ENCODE measurements around the gene EYS.
A peak's percentile ranks its signal among the peaks of the same experiment; 100 is the strongest.
"Not testable (repeated sequence)": the region's sequence is repeated elsewhere in the genome, so short reads cannot be mapped to it uniquely, and the experiment has no call there.

Gene EYS

DNA sequence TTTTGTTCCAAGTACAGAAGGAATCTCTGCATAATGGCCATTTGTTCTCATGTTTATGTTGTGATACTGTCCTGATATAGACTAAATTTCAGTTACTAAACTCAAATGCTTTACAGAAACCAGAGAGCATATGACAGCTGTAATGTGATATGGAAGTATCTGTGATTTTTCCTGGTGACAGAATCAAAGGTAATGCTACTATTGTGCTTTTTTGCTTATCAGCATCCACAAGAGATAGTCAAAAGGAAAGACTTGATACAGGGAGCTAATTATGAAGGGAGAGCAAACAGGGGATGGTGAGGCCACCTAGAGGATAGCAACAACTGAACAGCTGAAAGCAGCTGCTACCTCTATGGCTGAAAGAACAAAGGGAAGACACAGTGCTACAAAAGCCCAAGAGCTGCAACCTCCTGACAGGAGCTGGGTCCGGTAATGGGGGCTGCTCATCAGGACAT is 1890.0 kb downstream of the EYS start:
- DNase-seq (ENCODE audit: low spot score): peak; percentile 20

- no peak for DNase-seq (ENCODE audit: low spot score)
These were observed 1890.5 kb downstream of the EYS start for GRCh38 chr6:63816401-63816981.

- DNase-seq (ENCODE audit: low spot score): peak; percentile 10
These were observed 1892.6 kb downstream of the EYS start for GRCh38 chr6:63814459-63814858.

- DNase-seq (ENCODE audit: low spot score): no peak
These were observed 1893.4 kb downstream of the EYS start for GRCh38 chr6:63813566-63814120.

GRCh38 chr6:63808576-63808975 is 1898.5 kb downstream of the EYS start:
- DNase-seq (ENCODE audit: low spot score): no peak

DNA sequence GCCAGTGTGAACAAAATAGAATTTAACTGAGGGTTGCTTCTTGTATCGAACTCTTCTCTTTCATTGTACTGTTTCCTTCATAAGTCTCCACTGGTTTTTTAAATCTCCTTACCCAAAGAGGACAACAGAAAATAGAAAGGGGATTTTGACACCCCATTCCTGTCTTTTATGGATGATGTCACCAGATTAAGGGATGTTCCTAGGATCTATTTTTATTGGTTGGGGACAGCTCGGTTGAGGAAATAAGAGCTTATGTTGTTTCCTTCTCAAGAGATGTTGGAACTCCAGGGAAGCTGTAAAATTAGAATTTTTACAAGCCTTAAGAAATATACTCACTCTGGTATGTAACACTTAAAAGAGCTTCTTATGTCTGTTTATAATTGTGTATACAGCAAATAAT is 1900.0 kb downstream of the EYS start:
- DNase-seq (ENCODE audit: low spot score): no peak

GRCh38 chr6:63806573-63806913 is 1900.5 kb downstream of the EYS start:
- no peak for DNase-seq (ENCODE audit: low spot score)

- DNase-seq (ENCODE audit: low spot score): peak; percentile 58
These were observed 1901.0 kb downstream of the EYS start for GRCh38 chr6:63805808-63806572.

DNA sequence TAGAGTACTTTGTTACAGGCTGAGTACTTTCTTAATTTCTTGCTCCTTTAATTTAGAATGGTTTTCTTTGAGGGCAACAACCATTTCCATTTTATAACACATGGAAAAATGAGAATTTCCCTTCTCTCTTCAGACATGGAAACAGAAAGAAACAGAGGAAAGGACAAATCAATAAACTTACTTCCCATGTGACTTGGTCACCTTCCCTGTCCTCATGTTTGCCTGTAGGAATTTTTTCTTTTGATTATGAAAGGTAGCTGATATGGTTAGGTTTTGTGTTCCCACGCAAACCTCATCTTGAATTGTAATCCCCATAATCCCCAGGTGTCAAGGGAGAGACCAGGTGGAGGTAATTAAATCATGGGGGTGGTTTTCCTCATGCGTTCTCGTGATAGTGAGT is 1901.7 kb downstream of the EYS start:
- DNase-seq (ENCODE audit: low spot score): no peak

GRCh38 chr6:63804381-63804956 is 1902.6 kb downstream of the EYS start:
- DNase-seq (ENCODE audit: low spot score): peak; percentile 66

DNA sequence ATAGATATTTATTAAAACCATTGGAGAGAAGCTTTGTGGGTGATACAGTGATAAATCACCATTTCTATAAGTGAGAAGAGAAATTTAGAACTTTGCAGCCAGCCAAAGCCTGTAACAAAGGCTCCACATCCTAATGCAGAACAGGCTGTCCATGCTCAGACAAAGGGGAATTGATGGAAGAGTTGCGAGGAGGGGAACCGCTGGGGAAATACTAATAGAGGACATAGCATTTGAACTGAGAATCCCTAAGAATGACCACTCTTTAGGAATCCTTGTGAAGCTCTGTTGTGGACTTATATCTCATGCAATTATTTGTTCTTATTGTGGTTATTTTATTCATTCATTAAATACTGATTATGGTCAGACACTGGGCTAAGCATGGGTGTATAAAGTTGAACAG is 1903.7 kb downstream of the EYS start:
- no peak for DNase-seq (ENCODE audit: low spot score)

- DNase-seq (ENCODE audit: low spot score): peak; percentile 10
These were observed 1904.3 kb downstream of the EYS start for GRCh38 chr6:63802606-63803206.

- DNase-seq (ENCODE audit: low spot score): not testable (repeated sequence)
These were observed 1906.6 kb downstream of the EYS start for GRCh38 chr6:63800386-63800785.

GRCh38 chr6:63799813-63800212 is 1907.2 kb downstream of the EYS start:
- no peak for DNase-seq (ENCODE audit: low spot score)

- DNase-seq (ENCODE audit: low spot score): no peak
These were observed 1907.7 kb downstream of the EYS start for GRCh38 chr6:63799313-63799712.

GRCh38 chr6:63798378-63798777 is 1908.6 kb downstream of the EYS start:
- no peak for DNase-seq (ENCODE audit: low spot score)

GRCh38 chr6:63797721-63798120 is 1909.3 kb downstream of the EYS start:
- no peak for DNase-seq (ENCODE audit: low spot score)

DNA sequence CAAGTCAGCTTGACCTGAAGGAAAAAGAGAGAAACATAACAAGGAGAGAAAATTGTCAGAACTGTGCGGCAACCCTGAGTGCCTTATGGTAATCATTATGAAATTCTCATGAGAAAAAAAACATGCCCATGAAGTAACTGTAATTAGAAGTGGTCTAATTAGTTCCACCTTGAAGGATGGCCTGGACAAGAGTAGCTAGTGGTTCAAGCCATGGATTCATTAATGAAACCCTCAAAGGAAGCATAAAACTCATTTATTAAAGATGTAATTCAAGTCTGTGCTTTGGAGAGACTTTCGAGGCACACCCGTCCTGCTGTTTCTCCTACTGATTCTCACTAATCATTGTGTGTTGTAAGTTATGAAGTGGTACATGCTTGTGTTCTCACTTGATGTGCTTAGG is 1911.2 kb downstream of the EYS start:
- no peak for DNase-seq (ENCODE audit: low spot score)

DNA sequence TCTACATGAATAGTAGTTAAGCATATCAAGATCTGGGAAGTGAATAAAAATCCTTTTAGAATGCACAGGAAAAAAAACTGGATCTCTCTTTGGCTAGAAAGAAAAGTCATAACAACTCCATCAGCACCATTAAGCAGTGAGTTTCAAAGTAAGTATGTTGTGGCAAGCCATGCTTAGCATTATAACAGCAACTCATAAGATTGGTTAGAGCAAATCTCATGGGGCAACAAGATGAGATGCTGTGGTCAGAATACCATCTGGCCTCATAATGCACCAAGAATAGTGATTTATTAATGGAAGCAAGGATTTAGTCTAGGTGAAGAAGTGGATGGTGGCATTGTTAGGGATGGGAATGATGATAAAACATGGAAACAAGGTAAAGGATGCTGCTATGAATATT is 1912.0 kb downstream of the EYS start:
- no peak for DNase-seq (ENCODE audit: low spot score)

GRCh38 chr6:63793465-63794137 is 1913.4 kb downstream of the EYS start:
- no peak for DNase-seq (ENCODE audit: low spot score)

DNA sequence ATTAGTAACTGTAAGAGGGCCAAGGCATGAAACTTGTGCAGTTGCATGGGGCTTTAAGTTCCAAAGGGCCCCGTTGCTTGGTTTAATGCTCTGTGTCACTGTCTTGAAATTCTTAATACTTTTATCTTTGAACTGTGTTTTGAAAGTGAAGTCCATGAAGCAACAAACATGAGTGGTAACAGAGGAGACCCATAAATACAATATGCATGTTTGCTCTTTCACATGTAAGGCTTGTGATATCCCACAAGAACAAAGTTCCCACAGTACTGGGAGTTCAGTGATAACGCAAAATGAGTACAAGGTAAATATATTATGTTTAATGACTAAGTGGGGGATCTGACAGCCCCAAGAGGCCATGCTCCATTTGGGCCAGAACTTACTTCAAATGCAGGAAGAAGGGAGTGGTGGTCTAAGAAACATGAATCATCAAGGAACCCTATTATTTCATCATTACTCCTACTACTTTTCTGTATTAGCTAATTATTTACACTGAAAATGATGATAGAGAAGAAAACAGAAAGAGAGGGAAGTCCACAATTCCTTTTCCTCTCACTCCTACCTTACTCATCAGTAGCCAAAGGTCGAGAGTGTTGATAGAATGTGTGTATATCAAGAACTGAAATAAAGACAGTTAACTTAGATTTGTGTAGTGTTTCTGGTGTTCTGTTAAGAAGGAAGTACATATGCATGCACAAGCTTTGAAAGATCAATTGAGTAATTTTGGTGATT is 1914.1 kb downstream of the EYS start:
- no peak for DNase-seq (ENCODE audit: low spot score)

- DNase-seq (ENCODE audit: low spot score): no peak
These were observed 1916.7 kb downstream of the EYS start for GRCh38 chr6:63790334-63790733.

Measured in AG08395 (cell line).